ENCODE measurements around the gene SDS. TPM values are rescaled to one million over a fixed set of nuclear protein-coding genes. Genes with fewer than 3 reads are reported as not detected.

Gene SDS
- total RNA-seq, 1 donor from 2014 or later, result not detected

DNA sequence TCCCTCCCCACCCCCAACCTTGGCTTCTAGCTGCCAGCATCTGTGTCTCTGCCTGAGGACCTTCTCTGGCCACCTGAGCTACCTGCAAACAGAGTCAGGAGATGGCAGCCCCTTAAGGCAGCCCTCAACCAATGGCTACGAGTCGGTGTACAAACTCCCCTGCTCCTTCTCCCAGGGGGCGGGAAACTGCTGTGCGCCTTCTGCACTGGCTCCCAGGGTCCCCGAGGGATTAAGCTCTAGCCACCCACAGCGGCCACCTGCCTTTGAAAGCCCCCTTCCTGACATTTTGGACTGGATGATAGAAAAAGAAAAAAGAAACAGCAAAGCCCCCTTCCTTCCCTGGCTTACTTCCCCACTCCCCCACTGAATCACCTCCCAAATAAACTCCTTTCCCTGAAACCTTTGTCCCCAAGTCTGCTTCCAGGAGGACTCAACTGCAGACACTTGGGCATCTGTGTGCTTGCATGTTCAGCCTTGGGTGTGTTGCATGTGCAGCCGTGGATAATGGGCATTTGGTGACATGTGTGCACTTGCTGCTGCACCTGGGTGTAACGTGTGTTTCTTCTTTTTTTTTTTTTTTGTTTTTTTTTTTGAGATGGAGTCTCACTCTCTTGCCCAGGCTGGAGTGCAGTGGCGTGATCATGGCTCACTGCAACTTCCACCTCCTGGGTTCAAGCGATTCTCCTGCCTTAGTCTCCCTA is 6.0 kb downstream of the SDS start:
- Histone ChIP-seq H3K4me2 (ENCODE audit: low read length) (no peak overlapping the region), H3K79me2 (ENCODE audit: insufficient read depth, low read length) (no peaks in the 10 kb centered on the region), H3K9me3 (ENCODE audit: insufficient read depth, low read depth, low read length) (no peaks in the 10 kb centered on the region), H3K27me3 (ENCODE audit: insufficient read depth, low read length) (peaks cover 4% of the 10 kb centered on the region), H3K27ac (ENCODE audit: low read depth, low read length) (no peak overlapping the region), H3K4me3 (ENCODE audit: insufficient read depth, low read depth, low read length) (no peak overlapping the region), H4K20me1 (ENCODE audit: insufficient read depth, low read length) (no peaks in the 10 kb centered on the region), H2AFZ (ENCODE audit: low read depth, low read length) (no peak overlapping the region), H3K4me1 (ENCODE audit: insufficient read depth, low read length) (no peaks in the 10 kb centered on the region), H3K9ac (ENCODE audit: low read length) (no peak overlapping the region), H3K36me3 (ENCODE audit: insufficient read depth, low read length) (no peaks in the 10 kb centered on the region)
- Mint-ChIP-seq H3K36me3 (ENCODE audit: low read depth, unreplicated experiment) (peaks cover 4% of the 10 kb centered on the region), H3K4me3 (ENCODE audit: unreplicated experiment) (no peak overlapping the region), H3K27ac (ENCODE audit: unreplicated experiment) (no peak overlapping the region), H3K27me3 (ENCODE audit: low read depth, unreplicated experiment) (peaks cover 20% of the 10 kb centered on the region), H3K9me3 (ENCODE audit: unreplicated experiment) (no peaks in the 10 kb centered on the region), H3K4me1 (ENCODE audit: low read depth, unreplicated experiment) (no peaks in the 10 kb centered on the region)
- DNase-seq (ENCODE audit: low read depth) (no peak), FAIRE-seq (no peak)
- no peak for TF ChIP-seq EZH2 (IDR thresholded peaks at IDR 0.05; ENCODE audit: insufficient read depth, low read length)

GRCh38 chr12:113396828-113397496 is 6.7 kb downstream of the SDS start:
- no peak overlapping the region for H3K4me2 ChIP-seq (ENCODE audit: low read length)

DNA sequence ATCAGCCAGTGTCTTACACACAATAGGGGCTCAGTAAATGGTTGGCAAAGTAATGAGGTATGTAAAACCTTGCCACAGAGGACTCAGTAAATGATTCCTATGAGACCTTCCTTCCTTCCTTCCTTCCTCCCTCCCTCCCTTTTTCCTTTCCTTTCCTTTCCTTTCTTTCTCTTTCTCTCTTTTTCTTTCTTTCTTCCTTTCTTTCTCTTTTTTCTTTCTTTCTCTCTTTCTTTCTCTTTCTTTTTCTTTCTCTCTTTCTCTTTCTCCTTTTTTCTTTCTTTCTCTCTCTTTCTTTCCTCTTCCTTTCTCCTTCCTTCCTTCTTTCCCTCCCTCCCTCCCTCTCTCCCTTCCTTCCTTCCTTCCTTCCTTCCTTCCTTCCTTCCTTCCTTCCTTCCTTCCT is 7.5 kb downstream of the SDS start:
- no peaks in the 10 kb centered on the region for H3K4me1 Mint-ChIP-seq (ENCODE audit: low read depth, unreplicated experiment)
- no peak overlapping the region for H3K27ac Mint-ChIP-seq (ENCODE audit: unreplicated experiment)
- peaks cover 9% of the 10 kb centered on the region for H3K36me3 Mint-ChIP-seq (ENCODE audit: low read depth, unreplicated experiment)
- Histone ChIP-seq H3K4me1 (ENCODE audit: insufficient read depth, low read length) (no peaks in the 10 kb centered on the region), H3K27me3 (ENCODE audit: insufficient read depth, low read length) (peaks cover 4% of the 10 kb centered on the region), H3K4me2 (ENCODE audit: low read length) (no peak overlapping the region), H3K9ac (ENCODE audit: low read length) (no peak overlapping the region), H3K36me3 (ENCODE audit: insufficient read depth, low read length) (peaks cover 2% of the 10 kb centered on the region), H2AFZ (ENCODE audit: low read depth, low read length) (no peak overlapping the region), H3K9me3 (ENCODE audit: insufficient read depth, low read depth, low read length) (no peaks in the 10 kb centered on the region), H4K20me1 (ENCODE audit: insufficient read depth, low read length) (no peaks in the 10 kb centered on the region), H3K4me3 (ENCODE audit: insufficient read depth, low read depth, low read length) (no peak overlapping the region), H3K27ac (ENCODE audit: low read depth, low read length) (no peak overlapping the region), H3K79me2 (ENCODE audit: insufficient read depth, low read length) (no peaks in the 10 kb centered on the region)
- no peaks in the 10 kb centered on the region for H3K9me3 Mint-ChIP-seq (ENCODE audit: unreplicated experiment)
- H3K27me3 Mint-ChIP-seq (ENCODE audit: low read depth, unreplicated experiment), result peaks cover 20% of the 10 kb centered on the region
- FAIRE-seq, result no peak
- TF ChIP-seq, protein P1, sequence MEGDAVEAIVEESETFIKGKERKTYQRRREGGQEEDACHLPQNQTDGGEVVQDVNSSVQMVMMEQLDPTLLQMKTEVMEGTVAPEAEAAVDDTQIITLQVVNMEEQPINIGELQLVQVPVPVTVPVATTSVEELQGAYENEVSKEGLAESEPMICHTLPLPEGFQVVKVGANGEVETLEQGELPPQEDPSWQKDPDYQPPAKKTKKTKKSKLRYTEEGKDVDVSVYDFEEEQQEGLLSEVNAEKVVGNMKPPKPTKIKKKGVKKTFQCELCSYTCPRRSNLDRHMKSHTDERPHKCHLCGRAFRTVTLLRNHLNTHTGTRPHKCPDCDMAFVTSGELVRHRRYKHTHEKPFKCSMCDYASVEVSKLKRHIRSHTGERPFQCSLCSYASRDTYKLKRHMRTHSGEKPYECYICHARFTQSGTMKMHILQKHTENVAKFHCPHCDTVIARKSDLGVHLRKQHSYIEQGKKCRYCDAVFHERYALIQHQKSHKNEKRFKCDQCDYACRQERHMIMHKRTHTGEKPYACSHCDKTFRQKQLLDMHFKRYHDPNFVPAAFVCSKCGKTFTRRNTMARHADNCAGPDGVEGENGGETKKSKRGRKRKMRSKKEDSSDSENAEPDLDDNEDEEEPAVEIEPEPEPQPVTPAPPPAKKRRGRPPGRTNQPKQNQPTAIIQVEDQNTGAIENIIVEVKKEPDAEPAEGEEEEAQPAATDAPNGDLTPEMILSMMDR (IDR thresholded peaks at IDR 0.05; ENCODE audit: insufficient read depth, low read depth, low read length), result no peak
- no peak for TF ChIP-seq EZH2 (IDR thresholded peaks at IDR 0.05; ENCODE audit: insufficient read depth, low read length)
- H3K4me3 Mint-ChIP-seq (ENCODE audit: unreplicated experiment), result no peak overlapping the region
- no peak for DNase-seq (ENCODE audit: low read depth)

More at GRCh38 chr12:113396828-113397496, 6.7 kb downstream of the SDS start:
- no peak overlapping the region for H2AFZ ChIP-seq (ENCODE audit: low read depth, low read length)
- H3K79me2 ChIP-seq (ENCODE audit: insufficient read depth, low read length), result no peaks in the 10 kb centered on the region
- peaks cover 4% of the 10 kb centered on the region for H3K27me3 ChIP-seq (ENCODE audit: insufficient read depth, low read length)
- Mint-ChIP-seq H3K4me3 (ENCODE audit: unreplicated experiment) (no peak overlapping the region), H3K9me3 (ENCODE audit: unreplicated experiment) (no peaks in the 10 kb centered on the region), H3K4me1 (ENCODE audit: low read depth, unreplicated experiment) (no peaks in the 10 kb centered on the region), H3K27me3 (ENCODE audit: low read depth, unreplicated experiment) (peaks cover 20% of the 10 kb centered on the region), H3K36me3 (ENCODE audit: low read depth, unreplicated experiment) (peaks cover 4% of the 10 kb centered on the region), H3K27ac (ENCODE audit: unreplicated experiment) (no peak overlapping the region)
- TF ChIP-seq EZH2 (IDR thresholded peaks at IDR 0.05; ENCODE audit: insufficient read depth, low read length), result no peak
- TF ChIP-seq, protein P1 (IDR thresholded peaks at IDR 0.05; ENCODE audit: insufficient read depth, low read depth, low read length), result no peak
- no peaks in the 10 kb centered on the region for H4K20me1 ChIP-seq (ENCODE audit: insufficient read depth, low read length)
- H3K4me1 ChIP-seq (ENCODE audit: insufficient read depth, low read length), result no peaks in the 10 kb centered on the region
- FAIRE-seq (no peak), DNase-seq (ENCODE audit: low read depth) (no peak)
- no peak overlapping the region for H3K4me3 ChIP-seq (ENCODE audit: insufficient read depth, low read depth, low read length)
- H3K27ac ChIP-seq (ENCODE audit: low read depth, low read length), result no peak overlapping the region
- peaks cover under 1% of the 10 kb centered on the region for H3K36me3 ChIP-seq (ENCODE audit: insufficient read depth, low read length)
- no peak overlapping the region for H3K9ac ChIP-seq (ENCODE audit: low read length)
- no peaks in the 10 kb centered on the region for H3K9me3 ChIP-seq (ENCODE audit: insufficient read depth, low read depth, low read length)
